ENCODE results near the gene HAGH.

DNA sequence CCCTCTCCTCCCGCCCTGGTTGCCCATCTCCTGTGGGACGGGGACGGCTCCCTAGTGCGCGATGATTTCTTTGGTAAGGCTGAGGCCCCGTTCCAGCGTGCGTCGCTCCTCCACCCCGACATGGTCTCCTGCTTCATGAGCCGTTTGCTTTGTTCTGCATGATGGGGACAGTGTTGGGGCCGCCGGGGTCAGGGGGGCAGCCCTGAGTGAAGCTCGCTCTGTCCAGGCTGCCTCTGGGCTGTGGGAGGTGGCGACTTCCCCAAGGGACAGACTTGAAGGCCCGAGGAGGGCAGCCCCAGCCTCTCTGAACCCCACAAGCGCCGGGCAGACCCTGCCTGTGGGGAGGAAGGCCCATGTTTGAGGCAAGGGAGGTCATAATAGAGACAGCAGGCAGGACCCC is 67.7 kb downstream of the HAGH start:
- TF ChIP-seq, protein P1, sequence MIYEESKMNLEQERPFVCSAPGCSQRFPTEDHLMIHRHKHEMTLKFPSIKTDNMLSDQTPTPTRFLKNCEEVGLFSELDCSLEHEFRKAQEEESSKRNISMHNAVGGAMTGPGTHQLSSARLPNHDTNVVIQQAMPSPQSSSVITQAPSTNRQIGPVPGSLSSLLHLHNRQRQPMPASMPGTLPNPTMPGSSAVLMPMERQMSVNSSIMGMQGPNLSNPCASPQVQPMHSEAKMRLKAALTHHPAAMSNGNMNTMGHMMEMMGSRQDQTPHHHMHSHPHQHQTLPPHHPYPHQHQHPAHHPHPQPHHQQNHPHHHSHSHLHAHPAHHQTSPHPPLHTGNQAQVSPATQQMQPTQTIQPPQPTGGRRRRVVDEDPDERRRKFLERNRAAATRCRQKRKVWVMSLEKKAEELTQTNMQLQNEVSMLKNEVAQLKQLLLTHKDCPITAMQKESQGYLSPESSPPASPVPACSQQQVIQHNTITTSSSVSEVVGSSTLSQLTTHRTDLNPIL (CRISPR knock-in tag; IDR thresholded peaks at IDR 0.05): no peak
- TF ChIP-seq, protein P2, sequence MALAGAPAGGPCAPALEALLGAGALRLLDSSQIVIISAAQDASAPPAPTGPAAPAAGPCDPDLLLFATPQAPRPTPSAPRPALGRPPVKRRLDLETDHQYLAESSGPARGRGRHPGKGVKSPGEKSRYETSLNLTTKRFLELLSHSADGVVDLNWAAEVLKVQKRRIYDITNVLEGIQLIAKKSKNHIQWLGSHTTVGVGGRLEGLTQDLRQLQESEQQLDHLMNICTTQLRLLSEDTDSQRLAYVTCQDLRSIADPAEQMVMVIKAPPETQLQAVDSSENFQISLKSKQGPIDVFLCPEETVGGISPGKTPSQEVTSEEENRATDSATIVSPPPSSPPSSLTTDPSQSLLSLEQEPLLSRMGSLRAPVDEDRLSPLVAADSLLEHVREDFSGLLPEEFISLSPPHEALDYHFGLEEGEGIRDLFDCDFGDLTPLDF (CRISPR knock-in tag; IDR thresholded peaks at IDR 0.05): no peak
- TF ChIP-seq ZNF121 (CRISPR knock-in tag; conservative IDR thresholded peaks at IDR 0.05) (no peak), SRSF9 (IDR thresholded peaks at IDR 0.05; ENCODE audit: borderline replicate concordance, low read depth, low read length) (no peak), TAF7 (tag; IDR thresholded peaks at IDR 0.05) (no peak), EGR1 (conservative IDR thresholded peaks at IDR 0.05) (no peak), KDM1A (IDR thresholded peaks at IDR 0.05) (no peak)
- TF ChIP-seq, protein P3, sequence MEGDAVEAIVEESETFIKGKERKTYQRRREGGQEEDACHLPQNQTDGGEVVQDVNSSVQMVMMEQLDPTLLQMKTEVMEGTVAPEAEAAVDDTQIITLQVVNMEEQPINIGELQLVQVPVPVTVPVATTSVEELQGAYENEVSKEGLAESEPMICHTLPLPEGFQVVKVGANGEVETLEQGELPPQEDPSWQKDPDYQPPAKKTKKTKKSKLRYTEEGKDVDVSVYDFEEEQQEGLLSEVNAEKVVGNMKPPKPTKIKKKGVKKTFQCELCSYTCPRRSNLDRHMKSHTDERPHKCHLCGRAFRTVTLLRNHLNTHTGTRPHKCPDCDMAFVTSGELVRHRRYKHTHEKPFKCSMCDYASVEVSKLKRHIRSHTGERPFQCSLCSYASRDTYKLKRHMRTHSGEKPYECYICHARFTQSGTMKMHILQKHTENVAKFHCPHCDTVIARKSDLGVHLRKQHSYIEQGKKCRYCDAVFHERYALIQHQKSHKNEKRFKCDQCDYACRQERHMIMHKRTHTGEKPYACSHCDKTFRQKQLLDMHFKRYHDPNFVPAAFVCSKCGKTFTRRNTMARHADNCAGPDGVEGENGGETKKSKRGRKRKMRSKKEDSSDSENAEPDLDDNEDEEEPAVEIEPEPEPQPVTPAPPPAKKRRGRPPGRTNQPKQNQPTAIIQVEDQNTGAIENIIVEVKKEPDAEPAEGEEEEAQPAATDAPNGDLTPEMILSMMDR (IDR thresholded peaks at IDR 0.05 in 2 of 3, conservative IDR thresholded peaks at IDR 0.05 in 1 of 3; ENCODE audit: insufficient read depth in 2 of 3, low read depth in 1 of 3, low read length in 3 of 3): no peak
- TF ChIP-seq, protein P4, sequence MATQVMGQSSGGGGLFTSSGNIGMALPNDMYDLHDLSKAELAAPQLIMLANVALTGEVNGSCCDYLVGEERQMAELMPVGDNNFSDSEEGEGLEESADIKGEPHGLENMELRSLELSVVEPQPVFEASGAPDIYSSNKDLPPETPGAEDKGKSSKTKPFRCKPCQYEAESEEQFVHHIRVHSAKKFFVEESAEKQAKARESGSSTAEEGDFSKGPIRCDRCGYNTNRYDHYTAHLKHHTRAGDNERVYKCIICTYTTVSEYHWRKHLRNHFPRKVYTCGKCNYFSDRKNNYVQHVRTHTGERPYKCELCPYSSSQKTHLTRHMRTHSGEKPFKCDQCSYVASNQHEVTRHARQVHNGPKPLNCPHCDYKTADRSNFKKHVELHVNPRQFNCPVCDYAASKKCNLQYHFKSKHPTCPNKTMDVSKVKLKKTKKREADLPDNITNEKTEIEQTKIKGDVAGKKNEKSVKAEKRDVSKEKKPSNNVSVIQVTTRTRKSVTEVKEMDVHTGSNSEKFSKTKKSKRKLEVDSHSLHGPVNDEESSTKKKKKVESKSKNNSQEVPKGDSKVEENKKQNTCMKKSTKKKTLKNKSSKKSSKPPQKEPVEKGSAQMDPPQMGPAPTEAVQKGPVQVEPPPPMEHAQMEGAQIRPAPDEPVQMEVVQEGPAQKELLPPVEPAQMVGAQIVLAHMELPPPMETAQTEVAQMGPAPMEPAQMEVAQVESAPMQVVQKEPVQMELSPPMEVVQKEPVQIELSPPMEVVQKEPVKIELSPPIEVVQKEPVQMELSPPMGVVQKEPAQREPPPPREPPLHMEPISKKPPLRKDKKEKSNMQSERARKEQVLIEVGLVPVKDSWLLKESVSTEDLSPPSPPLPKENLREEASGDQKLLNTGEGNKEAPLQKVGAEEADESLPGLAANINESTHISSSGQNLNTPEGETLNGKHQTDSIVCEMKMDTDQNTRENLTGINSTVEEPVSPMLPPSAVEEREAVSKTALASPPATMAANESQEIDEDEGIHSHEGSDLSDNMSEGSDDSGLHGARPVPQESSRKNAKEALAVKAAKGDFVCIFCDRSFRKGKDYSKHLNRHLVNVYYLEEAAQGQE (IDR thresholded peaks at IDR 0.05; ENCODE audit: borderline replicate concordance): no peak
- TF ChIP-seq, protein P4 (CRISPR knock-in tag; IDR thresholded peaks at IDR 0.05; ENCODE audit: low read depth): no peak
- TF ChIP-seq, protein P5, sequence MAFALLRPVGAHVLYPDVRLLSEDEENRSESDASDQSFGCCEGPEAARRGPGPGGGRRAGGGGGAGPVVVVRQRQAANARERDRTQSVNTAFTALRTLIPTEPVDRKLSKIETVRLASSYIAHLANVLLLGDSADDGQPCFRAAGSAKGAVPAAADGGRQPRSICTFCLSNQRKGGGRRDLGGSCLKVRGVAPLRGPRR (CRISPR knock-in tag; IDR thresholded peaks at IDR 0.05): no peak
- TF ChIP-seq, protein P6, sequence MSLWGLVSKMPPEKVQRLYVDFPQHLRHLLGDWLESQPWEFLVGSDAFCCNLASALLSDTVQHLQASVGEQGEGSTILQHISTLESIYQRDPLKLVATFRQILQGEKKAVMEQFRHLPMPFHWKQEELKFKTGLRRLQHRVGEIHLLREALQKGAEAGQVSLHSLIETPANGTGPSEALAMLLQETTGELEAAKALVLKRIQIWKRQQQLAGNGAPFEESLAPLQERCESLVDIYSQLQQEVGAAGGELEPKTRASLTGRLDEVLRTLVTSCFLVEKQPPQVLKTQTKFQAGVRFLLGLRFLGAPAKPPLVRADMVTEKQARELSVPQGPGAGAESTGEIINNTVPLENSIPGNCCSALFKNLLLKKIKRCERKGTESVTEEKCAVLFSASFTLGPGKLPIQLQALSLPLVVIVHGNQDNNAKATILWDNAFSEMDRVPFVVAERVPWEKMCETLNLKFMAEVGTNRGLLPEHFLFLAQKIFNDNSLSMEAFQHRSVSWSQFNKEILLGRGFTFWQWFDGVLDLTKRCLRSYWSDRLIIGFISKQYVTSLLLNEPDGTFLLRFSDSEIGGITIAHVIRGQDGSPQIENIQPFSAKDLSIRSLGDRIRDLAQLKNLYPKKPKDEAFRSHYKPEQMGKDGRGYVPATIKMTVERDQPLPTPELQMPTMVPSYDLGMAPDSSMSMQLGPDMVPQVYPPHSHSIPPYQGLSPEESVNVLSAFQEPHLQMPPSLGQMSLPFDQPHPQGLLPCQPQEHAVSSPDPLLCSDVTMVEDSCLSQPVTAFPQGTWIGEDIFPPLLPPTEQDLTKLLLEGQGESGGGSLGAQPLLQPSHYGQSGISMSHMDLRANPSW (CRISPR knock-in tag; IDR thresholded peaks at IDR 0.05): no peak

All from K562 (cell line).